ENCODE data around the gene TRAF1.

DNA sequence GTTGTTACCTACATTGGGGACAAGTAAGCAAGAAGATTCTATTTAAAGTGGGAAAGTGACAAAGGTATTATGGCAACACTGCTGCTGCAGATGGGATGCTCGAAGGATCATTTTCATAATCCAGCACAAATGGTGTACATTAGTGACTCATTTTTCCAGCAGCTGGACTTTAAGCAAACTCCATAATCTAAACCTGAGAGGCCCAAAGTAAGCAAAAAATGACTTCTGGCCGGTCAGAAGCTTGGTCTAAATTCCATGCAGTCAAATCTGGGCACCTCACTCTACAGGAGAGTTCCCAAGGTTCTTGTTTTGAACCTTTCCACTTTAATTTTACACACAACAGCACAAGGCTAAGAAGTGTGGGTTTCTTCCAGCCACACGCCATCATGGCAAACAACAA, 43.6 kb upstream of the TRAF1 start:
- TF ChIP-seq, protein P1, sequence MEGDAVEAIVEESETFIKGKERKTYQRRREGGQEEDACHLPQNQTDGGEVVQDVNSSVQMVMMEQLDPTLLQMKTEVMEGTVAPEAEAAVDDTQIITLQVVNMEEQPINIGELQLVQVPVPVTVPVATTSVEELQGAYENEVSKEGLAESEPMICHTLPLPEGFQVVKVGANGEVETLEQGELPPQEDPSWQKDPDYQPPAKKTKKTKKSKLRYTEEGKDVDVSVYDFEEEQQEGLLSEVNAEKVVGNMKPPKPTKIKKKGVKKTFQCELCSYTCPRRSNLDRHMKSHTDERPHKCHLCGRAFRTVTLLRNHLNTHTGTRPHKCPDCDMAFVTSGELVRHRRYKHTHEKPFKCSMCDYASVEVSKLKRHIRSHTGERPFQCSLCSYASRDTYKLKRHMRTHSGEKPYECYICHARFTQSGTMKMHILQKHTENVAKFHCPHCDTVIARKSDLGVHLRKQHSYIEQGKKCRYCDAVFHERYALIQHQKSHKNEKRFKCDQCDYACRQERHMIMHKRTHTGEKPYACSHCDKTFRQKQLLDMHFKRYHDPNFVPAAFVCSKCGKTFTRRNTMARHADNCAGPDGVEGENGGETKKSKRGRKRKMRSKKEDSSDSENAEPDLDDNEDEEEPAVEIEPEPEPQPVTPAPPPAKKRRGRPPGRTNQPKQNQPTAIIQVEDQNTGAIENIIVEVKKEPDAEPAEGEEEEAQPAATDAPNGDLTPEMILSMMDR (IDR thresholded peaks at IDR 0.05) = no peak
- TF ChIP-seq POLR2A (IDR thresholded peaks at IDR 0.05) = no peak

Data from testis (tissue), 2 donors.